ENCODE results near the gene ZNF180.
A peak's percentile ranks its signal among the peaks of the same experiment; 100 is the strongest.

Gene ZNF180

DNA sequence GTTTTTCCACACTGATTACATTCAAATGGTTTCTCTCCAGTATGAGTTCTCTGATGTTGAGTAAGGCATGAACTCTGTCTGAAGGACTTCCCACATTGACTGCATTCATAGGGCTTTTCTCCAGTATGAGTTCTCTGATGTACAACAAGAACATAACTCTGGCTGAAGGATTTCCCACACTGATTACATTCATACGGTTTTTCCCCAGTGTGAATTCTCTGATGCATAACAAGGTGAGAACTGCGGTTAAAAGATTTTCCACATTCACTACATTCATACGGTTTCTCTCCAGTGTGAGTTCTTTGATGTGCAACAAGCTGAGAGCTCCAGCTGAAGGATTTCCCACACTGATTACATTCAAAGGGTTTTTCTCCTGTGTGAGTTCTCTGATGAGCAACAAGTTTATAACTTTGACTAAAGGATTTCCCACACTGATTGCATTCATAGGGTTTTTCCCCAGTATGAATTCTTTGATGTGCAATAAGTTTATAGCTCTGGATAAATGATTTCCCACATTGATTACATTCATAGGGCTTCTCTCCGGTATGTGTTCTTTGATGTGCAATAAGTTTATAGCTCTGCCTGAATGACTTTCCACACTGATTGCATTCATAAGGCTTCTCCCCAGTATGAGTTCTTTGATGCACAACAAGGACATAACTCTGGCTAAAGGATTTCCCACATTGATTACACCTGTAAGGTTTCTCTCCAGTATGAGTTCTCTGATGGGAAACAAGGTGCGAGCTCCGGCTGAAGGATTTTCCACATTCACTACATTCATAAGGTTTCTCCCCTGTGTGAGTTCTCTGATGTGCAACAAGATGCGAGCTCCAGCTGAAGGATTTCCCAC is 23.5 kb downstream of the ZNF180 start (continued):
- TF ChIP-seq, protein P1, sequence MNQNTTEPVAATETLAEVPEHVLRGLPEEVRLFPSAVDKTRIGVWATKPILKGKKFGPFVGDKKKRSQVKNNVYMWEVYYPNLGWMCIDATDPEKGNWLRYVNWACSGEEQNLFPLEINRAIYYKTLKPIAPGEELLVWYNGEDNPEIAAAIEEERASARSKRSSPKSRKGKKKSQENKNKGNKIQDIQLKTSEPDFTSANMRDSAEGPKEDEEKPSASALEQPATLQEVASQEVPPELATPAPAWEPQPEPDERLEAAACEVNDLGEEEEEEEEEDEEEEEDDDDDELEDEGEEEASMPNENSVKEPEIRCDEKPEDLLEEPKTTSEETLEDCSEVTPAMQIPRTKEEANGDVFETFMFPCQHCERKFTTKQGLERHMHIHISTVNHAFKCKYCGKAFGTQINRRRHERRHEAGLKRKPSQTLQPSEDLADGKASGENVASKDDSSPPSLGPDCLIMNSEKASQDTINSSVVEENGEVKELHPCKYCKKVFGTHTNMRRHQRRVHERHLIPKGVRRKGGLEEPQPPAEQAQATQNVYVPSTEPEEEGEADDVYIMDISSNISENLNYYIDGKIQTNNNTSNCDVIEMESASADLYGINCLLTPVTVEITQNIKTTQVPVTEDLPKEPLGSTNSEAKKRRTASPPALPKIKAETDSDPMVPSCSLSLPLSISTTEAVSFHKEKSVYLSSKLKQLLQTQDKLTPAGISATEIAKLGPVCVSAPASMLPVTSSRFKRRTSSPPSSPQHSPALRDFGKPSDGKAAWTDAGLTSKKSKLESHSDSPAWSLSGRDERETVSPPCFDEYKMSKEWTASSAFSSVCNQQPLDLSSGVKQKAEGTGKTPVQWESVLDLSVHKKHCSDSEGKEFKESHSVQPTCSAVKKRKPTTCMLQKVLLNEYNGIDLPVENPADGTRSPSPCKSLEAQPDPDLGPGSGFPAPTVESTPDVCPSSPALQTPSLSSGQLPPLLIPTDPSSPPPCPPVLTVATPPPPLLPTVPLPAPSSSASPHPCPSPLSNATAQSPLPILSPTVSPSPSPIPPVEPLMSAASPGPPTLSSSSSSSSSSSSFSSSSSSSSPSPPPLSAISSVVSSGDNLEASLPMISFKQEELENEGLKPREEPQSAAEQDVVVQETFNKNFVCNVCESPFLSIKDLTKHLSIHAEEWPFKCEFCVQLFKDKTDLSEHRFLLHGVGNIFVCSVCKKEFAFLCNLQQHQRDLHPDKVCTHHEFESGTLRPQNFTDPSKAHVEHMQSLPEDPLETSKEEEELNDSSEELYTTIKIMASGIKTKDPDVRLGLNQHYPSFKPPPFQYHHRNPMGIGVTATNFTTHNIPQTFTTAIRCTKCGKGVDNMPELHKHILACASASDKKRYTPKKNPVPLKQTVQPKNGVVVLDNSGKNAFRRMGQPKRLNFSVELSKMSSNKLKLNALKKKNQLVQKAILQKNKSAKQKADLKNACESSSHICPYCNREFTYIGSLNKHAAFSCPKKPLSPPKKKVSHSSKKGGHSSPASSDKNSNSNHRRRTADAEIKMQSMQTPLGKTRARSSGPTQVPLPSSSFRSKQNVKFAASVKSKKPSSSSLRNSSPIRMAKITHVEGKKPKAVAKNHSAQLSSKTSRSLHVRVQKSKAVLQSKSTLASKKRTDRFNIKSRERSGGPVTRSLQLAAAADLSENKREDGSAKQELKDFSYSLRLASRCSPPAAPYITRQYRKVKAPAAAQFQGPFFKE (tag by site-specific recombination; IDR thresholded peaks at IDR 0.05; ENCODE audit: borderline replicate concordance), result no peak
- TF ChIP-seq, protein P2, sequence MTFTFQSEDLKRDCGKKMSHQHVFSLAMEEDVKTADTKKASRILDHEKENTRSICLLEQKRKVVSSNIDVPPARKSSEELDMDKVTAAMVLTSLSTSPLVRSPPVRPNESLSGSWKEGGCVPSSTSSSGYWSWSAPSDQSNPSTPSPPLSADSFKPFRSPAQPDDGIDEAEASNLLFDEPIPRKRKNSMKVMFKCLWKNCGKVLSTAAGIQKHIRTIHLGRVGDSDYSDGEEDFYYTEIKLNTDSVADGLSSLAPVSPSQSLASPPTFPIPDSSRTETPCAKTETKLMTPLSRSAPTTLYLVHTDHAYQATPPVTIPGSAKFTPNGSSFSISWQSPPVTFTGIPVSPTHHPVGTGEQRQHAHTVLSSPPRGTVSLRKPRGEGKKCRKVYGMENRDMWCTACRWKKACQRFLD (tag by site-specific recombination; IDR thresholded peaks at IDR 0.05), result no peak
- no peak for TF ChIP-seq ZNF658 (tag by site-specific recombination; IDR thresholded peaks at IDR 0.05)
- no peak for TF ChIP-seq ZNF335 (tag by site-specific recombination; conservative IDR thresholded peaks at IDR 0.05)
- TF ChIP-seq, protein P3, sequence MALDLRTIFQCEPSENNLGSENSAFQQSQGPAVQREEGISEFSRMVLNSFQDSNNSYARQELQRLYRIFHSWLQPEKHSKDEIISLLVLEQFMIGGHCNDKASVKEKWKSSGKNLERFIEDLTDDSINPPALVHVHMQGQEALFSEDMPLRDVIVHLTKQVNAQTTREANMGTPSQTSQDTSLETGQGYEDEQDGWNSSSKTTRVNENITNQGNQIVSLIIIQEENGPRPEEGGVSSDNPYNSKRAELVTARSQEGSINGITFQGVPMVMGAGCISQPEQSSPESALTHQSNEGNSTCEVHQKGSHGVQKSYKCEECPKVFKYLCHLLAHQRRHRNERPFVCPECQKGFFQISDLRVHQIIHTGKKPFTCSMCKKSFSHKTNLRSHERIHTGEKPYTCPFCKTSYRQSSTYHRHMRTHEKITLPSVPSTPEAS (tag by site-specific recombination; IDR thresholded peaks at IDR 0.05), result no peak
- 0 out of 2 replicates have a peak, but pooled peaks have one; percentile 9 for TF ChIP-seq OVOL3 (tag by site-specific recombination; IDR thresholded peaks at IDR 0.05)
- no peak for TF ChIP-seq ZBTB20 (tag by site-specific recombination; IDR thresholded peaks at IDR 0.05)
- no peak for TF ChIP-seq GLI2 (tag by site-specific recombination; IDR thresholded peaks at IDR 0.05; ENCODE audit: borderline replicate concordance, low read depth)
- no peak for TF ChIP-seq TCF7L2 (IDR thresholded peaks at IDR 0.05; ENCODE audit: borderline replicate concordance, low read depth, low read length)
- TF ChIP-seq ZNF23 (tag by site-specific recombination; IDR thresholded peaks at IDR 0.05; ENCODE audit: borderline replicate concordance), result no peak
- no peak for TF ChIP-seq ZNF140 (tag by site-specific recombination; IDR thresholded peaks at IDR 0.05)
- TF ChIP-seq ZNF133 (tag by site-specific recombination; IDR thresholded peaks at IDR 0.05), result no peak
- no peak for TF ChIP-seq ZNF654 (tag by site-specific recombination; IDR thresholded peaks at IDR 0.05; ENCODE audit: low read depth)
- TF ChIP-seq, protein P4, sequence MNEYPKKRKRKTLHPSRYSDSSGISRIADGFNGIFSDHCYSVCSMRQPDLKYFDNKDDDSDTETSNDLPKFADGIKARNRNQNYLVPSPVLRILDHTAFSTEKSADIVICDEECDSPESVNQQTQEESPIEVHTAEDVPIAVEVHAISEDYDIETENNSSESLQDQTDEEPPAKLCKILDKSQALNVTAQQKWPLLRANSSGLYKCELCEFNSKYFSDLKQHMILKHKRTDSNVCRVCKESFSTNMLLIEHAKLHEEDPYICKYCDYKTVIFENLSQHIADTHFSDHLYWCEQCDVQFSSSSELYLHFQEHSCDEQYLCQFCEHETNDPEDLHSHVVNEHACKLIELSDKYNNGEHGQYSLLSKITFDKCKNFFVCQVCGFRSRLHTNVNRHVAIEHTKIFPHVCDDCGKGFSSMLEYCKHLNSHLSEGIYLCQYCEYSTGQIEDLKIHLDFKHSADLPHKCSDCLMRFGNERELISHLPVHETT (tag by site-specific recombination; IDR thresholded peaks at IDR 0.05), result 0 out of 2 replicates have a peak, but pooled peaks have one; percentile 25
- TF ChIP-seq ZNF596 (tag by site-specific recombination; IDR thresholded peaks at IDR 0.05), result no peak
- TF ChIP-seq, protein P5, sequence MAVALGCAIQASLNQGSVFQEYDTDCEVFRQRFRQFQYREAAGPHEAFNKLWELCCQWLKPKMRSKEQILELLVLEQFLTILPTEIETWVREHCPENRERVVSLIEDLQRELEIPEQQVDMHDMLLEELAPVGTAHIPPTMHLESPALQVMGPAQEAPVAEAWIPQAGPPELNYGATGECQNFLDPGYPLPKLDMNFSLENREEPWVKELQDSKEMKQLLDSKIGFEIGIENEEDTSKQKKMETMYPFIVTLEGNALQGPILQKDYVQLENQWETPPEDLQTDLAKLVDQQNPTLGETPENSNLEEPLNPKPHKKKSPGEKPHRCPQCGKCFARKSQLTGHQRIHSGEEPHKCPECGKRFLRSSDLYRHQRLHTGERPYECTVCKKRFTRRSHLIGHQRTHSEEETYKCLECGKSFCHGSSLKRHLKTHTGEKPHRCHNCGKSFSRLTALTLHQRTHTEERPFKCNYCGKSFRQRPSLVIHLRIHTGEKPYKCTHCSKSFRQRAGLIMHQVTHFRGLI (tag by site-specific recombination; IDR thresholded peaks at IDR 0.05), result no peak
- TF ChIP-seq, protein P6, sequence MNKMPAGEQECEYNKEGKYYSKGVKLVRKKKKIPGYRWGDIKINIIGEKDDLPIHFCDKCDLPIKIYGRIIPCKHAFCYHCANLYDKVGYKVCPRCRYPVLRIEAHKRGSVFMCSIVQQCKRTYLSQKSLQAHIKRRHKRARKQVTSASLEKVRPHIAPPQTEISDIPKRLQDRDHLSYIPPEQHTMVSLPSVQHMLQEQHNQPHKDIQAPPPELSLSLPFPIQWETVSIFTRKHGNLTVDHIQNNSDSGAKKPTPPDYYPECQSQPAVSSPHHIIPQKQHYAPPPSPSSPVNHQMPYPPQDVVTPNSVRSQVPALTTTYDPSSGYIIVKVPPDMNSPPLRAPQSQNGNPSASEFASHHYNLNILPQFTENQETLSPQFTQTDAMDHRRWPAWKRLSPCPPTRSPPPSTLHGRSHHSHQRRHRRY (tag by site-specific recombination; IDR thresholded peaks at IDR 0.05), result no peak
- TF ChIP-seq ZNF394 (tag by site-specific recombination; IDR thresholded peaks at IDR 0.05; ENCODE audit: borderline replicate concordance), result no peak
- no peak for TF ChIP-seq ZNF423 (tag by site-specific recombination; IDR thresholded peaks at IDR 0.05)
- no peak for TF ChIP-seq HOXA7 (CRISPR knock-in tag; IDR thresholded peaks at IDR 0.05; ENCODE audit: borderline replicate concordance)
- peak; percentile 76 for TF ChIP-seq SCRT1 (tag by site-specific recombination; IDR thresholded peaks at IDR 0.05; ENCODE audit: borderline replicate concordance)
- TF ChIP-seq ZNF629 (tag by site-specific recombination; IDR thresholded peaks at IDR 0.05), result 0 out of 2 replicates have a peak, but pooled peaks have one; percentile 19
- TF ChIP-seq, protein P7, sequence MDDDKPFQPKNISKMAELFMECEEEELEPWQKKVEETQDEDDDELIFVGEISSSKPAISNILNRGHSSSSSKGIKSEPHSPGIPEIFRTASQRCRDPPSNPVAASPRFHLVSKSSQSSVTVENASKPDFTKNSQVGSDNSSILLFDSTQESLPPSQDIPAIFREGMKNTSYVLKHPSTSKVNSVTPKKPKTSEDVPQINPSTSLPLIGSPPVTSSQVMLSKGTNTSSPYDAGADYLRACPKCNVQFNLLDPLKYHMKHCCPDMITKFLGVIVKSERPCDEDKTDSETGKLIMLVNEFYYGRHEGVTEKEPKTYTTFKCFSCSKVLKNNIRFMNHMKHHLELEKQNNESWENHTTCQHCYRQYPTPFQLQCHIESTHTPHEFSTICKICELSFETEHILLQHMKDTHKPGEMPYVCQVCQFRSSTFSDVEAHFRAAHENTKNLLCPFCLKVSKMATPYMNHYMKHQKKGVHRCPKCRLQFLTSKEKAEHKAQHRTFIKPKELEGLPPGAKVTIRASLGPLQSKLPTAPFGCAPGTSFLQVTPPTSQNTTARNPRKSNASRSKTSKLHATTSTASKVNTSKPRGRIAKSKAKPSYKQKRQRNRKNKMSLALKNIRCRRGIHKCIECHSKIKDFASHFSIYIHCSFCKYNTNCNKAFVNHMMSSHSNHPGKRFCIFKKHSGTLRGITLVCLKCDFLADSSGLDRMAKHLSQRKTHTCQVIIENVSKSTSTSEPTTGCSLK (tag by site-specific recombination; IDR thresholded peaks at IDR 0.05), result peak; percentile 73; the same call in 1 of the 2 replicates
